NCI-H774 (cell line): ENCODE data around the gene AGMO.

Experiments used
- DNase-seq: peaks from one replicate; lab custom pipeline; 2025; lab: John Stamatoyannopoulos, UW

Gene AGMO

DNA sequence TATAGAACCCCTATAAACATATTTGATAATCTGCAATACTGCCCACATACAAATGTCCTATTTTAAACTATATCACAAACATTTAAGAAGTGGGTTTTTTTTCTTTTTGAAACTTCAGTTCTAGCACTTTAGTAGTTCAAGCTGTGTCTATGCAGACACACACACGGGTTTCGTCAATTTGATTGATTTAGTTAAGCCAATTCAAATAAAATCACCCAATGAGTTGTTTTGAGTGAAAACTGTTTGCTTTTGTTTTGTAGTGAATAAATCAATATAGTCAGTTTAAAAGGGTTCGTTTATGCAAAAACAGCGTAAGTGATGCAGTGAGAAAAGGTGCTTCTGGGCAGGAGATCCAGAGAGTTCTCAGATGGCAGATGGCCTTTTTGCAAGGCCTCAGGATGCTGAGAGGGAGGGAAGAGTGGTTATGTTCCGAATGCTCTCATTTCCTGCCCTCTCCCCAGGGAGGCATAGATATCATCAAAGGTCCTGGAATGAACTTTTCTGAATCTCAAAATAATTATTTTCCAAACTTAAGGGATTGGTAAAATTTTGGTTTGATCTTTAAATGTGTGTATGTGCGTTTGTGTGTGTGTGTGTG is 102.7 kb downstream of the AGMO start:
- no peak for DNase-seq

DNA sequence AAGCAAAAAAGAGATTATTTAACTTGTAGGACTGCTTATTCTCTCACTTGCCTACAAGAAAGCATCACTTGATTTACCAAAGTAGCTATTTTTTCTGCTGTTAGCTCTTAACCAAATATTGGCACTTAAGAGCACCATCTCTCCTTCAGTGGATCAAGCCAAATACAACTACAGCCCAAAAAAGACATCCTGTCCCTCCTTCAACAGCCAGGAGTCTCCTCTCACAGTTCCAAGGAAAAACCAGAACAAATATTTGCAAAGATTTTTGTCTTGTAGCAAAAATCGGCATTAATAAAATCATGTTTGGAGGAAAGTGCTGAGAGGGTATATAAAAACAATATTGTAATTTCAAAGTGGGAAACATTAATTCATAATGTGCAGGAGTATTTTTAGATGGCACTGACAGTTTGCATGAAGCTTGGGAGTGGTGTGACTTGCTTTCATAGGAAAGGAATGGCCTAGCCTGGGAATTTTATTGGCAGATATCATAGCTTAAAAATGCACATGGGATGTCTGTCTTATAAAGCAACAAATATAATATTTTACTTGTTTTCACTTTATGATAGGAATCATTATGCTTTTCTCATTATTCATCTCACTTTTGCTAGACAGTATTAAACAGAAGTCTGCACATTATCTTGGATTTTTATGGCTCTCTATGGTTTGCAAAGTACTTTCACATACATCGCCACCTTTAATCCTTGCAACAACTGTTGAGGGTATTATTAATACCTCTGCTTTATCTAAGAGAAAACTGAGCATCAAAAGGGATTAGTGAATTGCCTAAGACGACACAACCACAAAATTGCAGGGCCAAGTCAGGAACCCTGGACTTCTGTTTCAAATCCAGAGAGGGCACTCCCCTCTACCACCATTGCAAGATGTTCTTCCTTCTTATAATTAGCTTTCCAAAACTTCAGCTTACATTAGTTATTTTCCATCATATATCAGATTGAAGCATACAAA is 103.5 kb downstream of the AGMO start:
- no peak for DNase-seq

GRCh38 chr7:15452670-15453069 is 109.1 kb downstream of the AGMO start:
- DNase-seq, result no peak

GRCh38 chr7:15446722-15447121 is 115.1 kb downstream of the AGMO start:
- no peak for DNase-seq

DNA sequence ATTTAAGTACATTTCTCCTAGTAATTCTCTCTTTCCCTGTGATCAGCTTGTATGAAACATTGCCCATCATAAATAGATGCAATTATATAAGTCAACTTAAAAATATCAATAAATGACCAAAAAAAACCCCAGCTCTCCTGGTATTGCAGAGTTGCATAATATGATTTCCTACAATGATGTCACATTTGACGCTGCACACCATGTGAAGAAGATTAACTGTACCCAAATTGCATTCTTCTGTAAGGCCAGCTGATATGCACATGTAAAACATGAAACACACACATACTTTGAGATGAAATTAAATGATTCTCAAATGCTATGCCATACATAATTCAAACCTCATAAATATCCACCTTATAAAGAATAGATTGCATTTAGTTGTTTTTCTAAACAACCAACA is 115.5 kb downstream of the AGMO start:
- DNase-seq, result no peak

DNA sequence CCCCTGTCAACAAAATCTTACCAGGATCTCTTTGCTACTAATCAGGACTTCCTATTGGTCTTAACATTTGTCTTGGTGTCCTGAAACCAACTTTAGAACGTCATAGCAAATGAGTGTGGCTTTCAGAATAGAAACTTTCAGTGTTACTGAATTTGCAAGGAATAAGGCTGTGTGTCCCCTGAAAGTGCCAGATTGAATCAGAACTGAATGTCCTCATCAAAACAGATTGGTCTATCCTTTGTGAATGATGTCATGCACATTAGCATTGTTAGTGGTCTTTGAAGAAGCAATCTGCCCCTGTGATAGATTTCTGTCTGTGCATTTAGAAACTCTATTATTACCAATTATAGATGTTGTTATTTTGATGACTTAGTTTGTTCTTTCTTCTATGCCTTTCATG is 119.9 kb downstream of the AGMO start:
- no peak for DNase-seq

GRCh38 chr7:15440482-15440881 is 121.3 kb downstream of the AGMO start:
- no peak for DNase-seq

DNA sequence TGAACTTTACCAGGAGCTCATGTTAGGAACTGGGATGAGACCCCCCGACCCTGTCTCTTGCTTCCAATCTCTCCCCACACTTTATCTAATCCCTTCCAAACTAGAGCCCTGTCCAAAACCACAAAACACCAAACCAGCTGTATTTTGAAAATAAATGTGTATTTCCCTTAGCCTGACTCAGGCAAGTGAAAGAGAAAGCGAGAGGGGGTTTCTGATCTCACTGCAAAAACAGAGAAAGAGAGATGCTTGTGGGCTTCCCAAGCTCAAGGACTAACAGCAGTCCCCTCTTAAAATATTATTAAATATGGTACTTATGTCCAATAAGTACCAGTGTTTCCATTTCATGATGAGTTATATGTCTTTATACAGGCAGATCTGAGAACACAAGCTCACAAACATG is 122.0 kb downstream of the AGMO start:
- DNase-seq, result no peak

DNA sequence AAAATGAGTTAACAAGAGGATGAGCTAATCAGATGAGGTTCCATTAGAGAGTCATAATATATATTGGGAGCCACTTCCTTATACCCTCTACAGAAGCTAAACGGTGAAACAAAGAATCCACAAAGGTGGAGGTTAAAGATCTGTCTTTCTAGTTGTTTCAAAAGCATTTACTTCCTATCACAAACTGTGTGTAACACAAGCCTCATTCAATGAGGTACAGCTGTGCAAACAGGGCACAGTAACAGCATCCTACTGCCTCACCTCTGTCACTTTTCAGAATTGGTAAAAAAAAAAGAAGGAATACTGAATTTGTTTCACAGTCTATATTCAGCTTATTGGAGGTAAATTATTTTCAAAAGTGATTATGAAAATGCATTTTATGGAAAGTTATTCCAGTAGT is 128.7 kb downstream of the AGMO start:
- peak; percentile 84 for DNase-seq

DNA sequence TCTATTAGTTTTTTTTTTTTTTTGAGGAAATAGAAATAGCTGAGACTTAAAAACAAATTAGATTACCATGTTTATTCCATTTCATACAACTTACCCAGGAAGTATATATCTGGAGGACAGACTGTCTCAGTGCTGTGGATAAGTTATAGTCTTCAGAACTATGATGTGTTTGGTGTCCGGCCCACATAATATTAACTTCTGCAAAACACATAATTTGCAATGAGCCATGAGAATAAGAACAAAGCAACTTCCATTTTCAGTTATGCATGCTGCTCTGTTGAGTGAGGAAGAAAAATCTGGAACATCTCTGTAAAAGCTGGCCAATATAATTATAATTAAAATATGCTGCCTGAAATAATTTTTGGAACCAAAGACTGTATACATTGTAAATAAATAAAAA is 130.9 kb downstream of the AGMO start:
- DNase-seq, result no peak

DNA sequence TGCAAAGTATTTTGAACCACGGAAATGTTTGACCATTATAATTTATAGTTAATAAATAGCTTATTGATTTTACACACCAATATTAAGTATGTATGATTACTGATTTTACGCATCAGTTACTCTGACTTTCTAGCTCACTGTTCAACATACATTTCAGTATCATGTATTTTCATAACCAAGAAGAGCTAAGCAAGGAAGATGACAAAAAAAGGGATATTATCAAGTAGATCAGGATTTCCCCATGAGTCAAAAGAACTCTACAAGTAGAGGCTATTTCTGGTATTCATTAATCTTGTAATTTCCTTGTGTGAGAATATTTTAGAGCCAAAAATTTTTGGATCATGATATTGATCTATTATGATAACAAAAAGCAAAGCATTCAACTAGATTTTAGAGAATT is 131.6 kb downstream of the AGMO start:
- no peak for DNase-seq

- no peak for DNase-seq
Observed at GRCh38 chr7:15424468-15424867, 137.3 kb downstream of the AGMO start.

- no peak for DNase-seq
Observed at GRCh38 chr7:15419596-15419995, 142.2 kb downstream of the AGMO start.

GRCh38 chr7:15418264-15418663 is 143.6 kb downstream of the AGMO start:
- no peak for DNase-seq

GRCh38 chr7:15417341-15417988 is 144.3 kb downstream of the AGMO start:
- no peak for DNase-seq

DNA sequence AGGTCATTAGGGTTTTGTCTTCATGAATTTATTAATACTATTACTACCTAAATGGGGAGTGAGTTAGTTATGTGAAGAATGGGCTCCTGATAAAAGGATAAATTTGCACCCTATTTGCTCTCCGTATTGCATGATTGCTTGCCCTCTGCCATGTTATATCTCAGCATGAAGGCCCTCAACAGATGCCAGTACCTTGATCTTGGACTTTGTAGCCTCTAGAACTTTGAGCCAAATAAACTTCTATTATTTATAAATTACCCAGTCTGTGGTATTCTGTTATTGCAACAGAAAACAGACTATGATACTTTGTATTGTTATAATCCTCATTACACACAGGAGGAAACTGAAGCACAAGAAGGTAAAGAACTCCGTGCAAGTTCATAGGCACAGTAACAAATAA is 150.8 kb downstream of the AGMO start:
- DNase-seq, result no peak

- DNase-seq, result no peak
Observed at GRCh38 chr7:15407910-15408309, 153.9 kb downstream of the AGMO start.

DNA sequence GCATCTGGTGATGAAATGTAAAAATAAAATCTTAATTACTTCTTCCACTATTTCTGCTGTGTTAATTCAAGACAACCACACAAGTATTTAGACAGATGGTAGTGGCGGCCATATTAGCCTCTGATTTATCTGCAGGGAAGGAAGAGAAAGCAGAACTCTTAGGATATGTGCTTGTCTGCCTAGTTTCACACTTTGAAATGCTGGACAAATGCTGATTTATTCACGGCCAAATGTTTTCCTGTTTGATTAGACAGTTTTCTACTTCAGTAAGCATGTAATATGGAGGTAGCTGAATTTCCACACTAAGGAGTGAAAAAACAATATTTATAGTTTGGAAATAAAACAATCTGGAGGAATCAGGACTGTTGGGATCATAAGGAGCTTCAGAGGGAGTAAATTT is 158.1 kb downstream of the AGMO start:
- DNase-seq, result no peak

- no peak for DNase-seq
Observed at GRCh38 chr7:15403315-15403714, 158.5 kb downstream of the AGMO start.

DNA sequence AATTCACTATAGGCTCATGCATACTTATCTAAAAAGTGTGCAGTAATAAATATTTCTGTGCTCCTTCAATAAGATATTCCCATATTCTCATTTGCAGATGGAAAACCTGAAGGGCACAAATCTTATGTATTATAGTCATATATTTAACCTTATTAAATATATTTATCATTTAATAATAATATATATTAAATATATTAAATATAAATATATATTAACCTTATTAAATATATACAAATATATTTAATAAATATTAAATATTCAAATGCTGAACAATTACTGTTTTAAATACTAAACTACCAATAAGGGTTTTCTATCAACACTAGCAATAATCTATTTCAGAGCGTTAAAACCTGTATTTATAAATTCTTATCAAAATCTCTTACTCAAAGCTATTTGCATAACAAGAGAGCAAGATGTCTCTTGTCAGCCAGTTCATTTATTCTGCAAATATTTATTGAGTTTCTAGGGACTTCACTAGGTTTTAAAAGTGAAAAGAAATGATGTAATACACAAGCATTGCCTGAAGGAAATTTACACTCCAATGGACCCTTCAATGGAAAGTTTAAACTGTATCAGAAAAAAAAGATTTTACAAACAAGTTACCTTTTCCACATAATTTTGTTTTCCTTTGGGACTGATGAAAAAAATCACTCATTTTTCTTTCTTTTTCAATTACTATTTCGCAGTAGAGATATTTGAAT is 159.2 kb downstream of the AGMO start:
- DNase-seq, result no peak

- no peak for DNase-seq
Observed at GRCh38 chr7:15400440-15400839, 161.4 kb downstream of the AGMO start.

DNA sequence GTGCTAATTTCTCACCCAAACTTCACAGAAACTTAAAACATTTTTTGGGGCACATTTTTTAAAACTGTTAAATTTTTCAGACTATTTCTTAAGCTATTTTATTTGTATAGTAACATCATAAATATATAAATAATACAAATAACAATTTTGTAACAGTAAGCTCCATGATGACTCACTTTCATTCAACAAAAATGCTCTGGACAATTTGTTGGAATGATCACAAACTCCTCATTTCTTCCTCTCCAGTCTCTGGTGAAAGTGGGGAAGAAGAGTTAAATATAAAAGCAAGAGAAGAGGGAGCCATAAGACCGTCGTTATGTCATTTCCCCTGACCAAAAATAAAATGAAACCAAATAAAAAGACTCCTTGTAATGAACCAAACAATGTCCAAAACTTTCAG is 162.4 kb downstream of the AGMO start:
- DNase-seq, result no peak
